ENCODE data around the gene MS4A14. TPM values are rescaled to one million over a fixed set of nuclear protein-coding genes. Genes with fewer than 3 reads are reported as not detected.

Gene MS4A14
- total RNA-seq, 1 experiment from 2014 or later: not detected

GRCh38 chr11:60394666-60395380, 1.4 kb upstream of the MS4A14 start:
- no peak overlapping the region for H3K4me3 ChIP-seq (ENCODE audit: low read depth, low read length, poor library complexity, severe bottlenecking)
- H3K27ac ChIP-seq (ENCODE audit: low read depth, low read length, poor library complexity, severe bottlenecking): no peak overlapping the region
- POLR2A ChIA-PET (ENCODE audit: low non-redundant PET): no interaction called here
- TF ChIP-seq CTCF (conservative IDR thresholded peaks at IDR 0.05; ENCODE audit: low read depth, low read length) (no peak), EZH2 (IDR thresholded peaks at IDR 0.05; ENCODE audit: borderline replicate concordance, low read depth, low read length, poor library complexity, severe bottlenecking) (no peak)
- no TSS peak for BruUV-seq (replicated peaks)
- DNase-seq (ENCODE audit: low spot score): no peak
- no peaks in the 10 kb centered on the region for H3K9me3 ChIP-seq (ENCODE audit: low read depth, low read length, poor library complexity, severe bottlenecking)
- H3K36me3 ChIP-seq (ENCODE audit: insufficient read depth, low read length, poor library complexity, severe bottlenecking): no peaks in the 10 kb centered on the region
- no peaks in the 10 kb centered on the region for H3K4me1 ChIP-seq (ENCODE audit: insufficient read depth, low read length, poor library complexity, severe bottlenecking)
- H3K27me3 ChIP-seq (replicated peaks; ENCODE audit: insufficient read depth, low read depth, low read length, poor library complexity): no peaks in the 10 kb centered on the region
- intact Hi-C loops (cut with micrococcal nuclease; ENCODE audit: unreplicated experiment): no loop called here
- CTCF ChIA-PET: no interaction called here

GRCh38 chr11:60396799-60397198, 540 bp downstream of the MS4A14 start:
- POLR2A ChIA-PET (ENCODE audit: low non-redundant PET): no interaction called here
- H3K36me3 ChIP-seq (ENCODE audit: insufficient read depth, low read length, poor library complexity, severe bottlenecking): no peaks in the 10 kb centered on the region
- TF ChIP-seq CTCF (conservative IDR thresholded peaks at IDR 0.05; ENCODE audit: low read depth, low read length) (no peak), EZH2 (IDR thresholded peaks at IDR 0.05; ENCODE audit: borderline replicate concordance, low read depth, low read length, poor library complexity, severe bottlenecking) (no peak)
- H3K27ac ChIP-seq (ENCODE audit: low read depth, low read length, poor library complexity, severe bottlenecking): no peak overlapping the region
- H3K4me3 ChIP-seq (ENCODE audit: low read depth, low read length, poor library complexity, severe bottlenecking): no peak overlapping the region
- no peak for DNase-seq (ENCODE audit: low spot score)
- H3K27me3 ChIP-seq (replicated peaks; ENCODE audit: insufficient read depth, low read depth, low read length, poor library complexity): no peaks in the 10 kb centered on the region
- no peaks in the 10 kb centered on the region for H3K9me3 ChIP-seq (ENCODE audit: low read depth, low read length, poor library complexity, severe bottlenecking)
- H3K4me1 ChIP-seq (ENCODE audit: insufficient read depth, low read length, poor library complexity, severe bottlenecking): no peaks in the 10 kb centered on the region
- no TSS peak for BruUV-seq (replicated peaks)
- intact Hi-C loops (cut with micrococcal nuclease; ENCODE audit: unreplicated experiment): no loop called here
- CTCF ChIA-PET: no interaction called here

- Histone ChIP-seq H3K27ac (ENCODE audit: low read depth, low read length, poor library complexity, severe bottlenecking) (no peak overlapping the region), H3K4me1 (ENCODE audit: insufficient read depth, low read length, poor library complexity, severe bottlenecking) (no peaks in the 10 kb centered on the region), H3K36me3 (ENCODE audit: insufficient read depth, low read length, poor library complexity, severe bottlenecking) (no peaks in the 10 kb centered on the region), H3K27me3 (replicated peaks; ENCODE audit: insufficient read depth, low read depth, low read length, poor library complexity) (no peaks in the 10 kb centered on the region), H3K9me3 (ENCODE audit: low read depth, low read length, poor library complexity, severe bottlenecking) (no peaks in the 10 kb centered on the region), H3K4me3 (ENCODE audit: low read depth, low read length, poor library complexity, severe bottlenecking) (no peak overlapping the region)
- no TSS peak for BruUV-seq (replicated peaks)
- intact Hi-C loops (cut with micrococcal nuclease; ENCODE audit: unreplicated experiment): no loop called here
- ChIA-PET CTCF (no interaction called here), POLR2A (ENCODE audit: low non-redundant PET) (no interaction called here)
- TF ChIP-seq EZH2 (IDR thresholded peaks at IDR 0.05; ENCODE audit: borderline replicate concordance, low read depth, low read length, poor library complexity, severe bottlenecking) (no peak), CTCF (conservative IDR thresholded peaks at IDR 0.05; ENCODE audit: low read depth, low read length) (no peak)
- no peak for DNase-seq (ENCODE audit: low spot score)
Measured at GRCh38 chr11:60420015-60420414, 23.8 kb downstream of the MS4A14 start.
